GM21447 (cell line): ENCODE measurements around the gene TBC1D26.
"Not testable (repeated sequence)": the region's sequence is repeated elsewhere in the genome, so short reads cannot be mapped to it uniquely, and the experiment has no call there.

ENCODE experiments used
- ATAC-seq: cut with Tn5 transposase; IDR thresholded peaks from one replicate; pipeline ENCODE4 v1.9.1; 2021; ENCODE audit not compliant: unreplicated experiment

TBC1D26 gene

DNA sequence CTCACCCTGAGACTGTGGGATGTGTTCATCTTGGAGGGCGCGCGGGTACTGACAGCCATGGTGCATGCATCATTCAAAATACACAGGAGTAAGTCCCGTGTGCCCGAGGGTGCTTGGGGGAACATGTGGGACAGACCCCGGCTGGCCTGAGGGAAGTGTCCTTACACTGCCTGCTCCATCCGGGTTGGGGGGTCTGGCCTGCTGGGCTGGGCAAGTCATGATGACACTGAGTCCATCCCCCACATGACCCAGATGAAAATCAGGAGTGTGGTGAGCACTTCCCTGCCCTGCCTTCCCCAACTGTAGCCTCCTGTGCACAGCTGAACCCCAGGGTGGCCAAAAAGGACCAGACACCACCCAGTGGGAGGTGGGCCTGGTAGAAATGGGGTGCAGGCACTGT is 10.8 kb downstream of the TBC1D26 start:
- ATAC-seq, result no peak

DNA sequence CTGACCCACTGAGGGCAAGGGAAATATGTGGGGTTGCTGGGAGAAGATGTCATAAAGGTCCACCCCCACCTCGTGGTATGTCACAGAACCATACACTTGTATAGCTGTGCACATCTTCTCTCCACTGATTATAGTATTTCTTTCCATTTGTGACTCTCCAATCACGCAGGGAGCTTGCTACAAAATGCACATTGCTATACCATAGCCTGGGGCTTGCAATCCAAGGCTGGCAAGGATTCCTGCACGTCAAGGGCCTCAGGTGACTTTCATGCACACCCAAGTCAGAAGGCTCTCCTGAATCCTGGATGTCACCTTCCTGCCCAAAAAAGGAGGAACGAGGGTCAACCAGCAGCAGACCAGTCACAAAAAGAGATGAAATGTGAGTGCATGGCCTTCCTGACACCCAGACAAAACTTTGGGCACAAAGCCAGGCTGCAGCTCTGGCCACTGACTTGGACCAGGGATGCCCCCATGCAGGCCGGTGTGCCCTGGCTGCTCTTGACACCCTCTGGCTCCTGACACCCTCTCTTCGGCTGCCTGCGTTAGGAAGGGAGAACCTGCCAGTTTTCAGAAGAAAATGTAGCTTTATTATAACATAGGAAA is 12.1 kb downstream of the TBC1D26 start:
- no peak for ATAC-seq

DNA sequence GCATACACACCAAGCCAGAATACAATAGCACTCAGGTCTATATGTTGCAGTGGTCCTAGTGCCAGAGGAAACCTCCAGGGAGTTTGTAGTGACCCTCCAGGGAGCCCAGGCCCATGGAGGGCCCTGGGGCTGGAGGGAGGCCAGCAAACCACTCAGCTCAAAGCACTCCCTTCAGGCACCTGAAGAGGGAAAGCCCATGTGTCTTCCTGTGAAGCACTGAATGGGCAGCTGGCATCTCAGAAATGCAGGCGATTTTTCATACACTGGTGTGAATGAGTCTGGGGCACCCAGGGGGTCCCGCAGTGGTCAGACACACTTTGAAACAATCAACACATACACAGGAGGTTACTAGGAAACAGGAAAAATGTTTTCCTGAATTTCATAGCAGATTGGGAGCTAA is 12.8 kb downstream of the TBC1D26 start:
- ATAC-seq, result no peak

DNA sequence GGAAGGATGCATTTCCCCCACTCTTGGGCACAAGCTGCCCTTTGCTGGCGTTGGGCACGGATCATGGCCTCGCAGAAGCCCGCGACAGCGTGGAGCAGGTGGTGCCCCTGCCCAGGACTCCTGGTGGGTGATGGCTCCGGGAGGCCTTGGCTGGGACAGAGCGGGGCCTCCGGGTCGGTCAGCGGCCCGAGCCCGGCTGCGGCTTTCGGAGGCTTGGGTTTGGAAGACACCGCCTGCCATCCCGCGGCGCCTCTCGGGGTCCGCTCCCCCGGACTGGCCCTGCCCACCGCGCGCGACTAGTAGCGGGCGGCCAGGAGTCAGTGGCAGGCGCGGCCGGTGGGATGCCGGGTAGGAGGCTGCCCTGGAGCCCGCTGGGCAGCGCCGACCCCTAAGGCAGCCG is 17.3 kb downstream of the TBC1D26 start:
- ATAC-seq, result not testable (repeated sequence)

DNA sequence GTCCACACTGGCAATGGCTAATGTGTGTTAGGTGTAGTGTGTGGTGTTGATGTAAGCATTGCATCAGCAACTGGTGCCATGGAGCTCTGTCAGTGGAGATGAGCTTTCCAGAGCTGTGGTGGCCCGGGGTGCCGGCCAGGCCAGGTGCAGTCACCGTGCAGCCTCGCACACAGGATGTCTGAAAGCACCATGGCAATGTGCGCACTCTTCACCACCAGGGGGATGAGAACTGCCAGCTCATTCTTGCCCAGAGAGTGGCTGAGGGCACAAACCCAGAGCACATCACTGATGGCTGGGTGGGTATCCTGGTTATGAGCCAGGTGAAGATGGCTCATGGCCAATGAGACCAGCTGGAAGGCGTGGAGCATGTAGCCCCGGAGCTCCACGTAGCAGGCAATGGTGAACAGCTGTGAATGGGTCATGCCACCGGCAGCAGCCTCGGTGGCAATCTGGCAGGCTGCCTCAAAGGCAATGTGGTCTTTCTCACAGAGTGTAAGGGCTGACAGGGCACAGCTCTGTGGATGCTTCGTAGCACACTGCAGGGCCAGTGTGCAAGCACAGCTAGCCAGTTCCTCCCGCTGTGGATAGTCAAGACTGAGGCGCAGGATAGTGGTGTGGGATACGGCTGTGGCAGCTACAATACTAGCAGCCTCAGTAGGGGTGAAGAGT is 36.9 kb downstream of the TBC1D26 start:
- ATAC-seq, result not testable (repeated sequence)

DNA sequence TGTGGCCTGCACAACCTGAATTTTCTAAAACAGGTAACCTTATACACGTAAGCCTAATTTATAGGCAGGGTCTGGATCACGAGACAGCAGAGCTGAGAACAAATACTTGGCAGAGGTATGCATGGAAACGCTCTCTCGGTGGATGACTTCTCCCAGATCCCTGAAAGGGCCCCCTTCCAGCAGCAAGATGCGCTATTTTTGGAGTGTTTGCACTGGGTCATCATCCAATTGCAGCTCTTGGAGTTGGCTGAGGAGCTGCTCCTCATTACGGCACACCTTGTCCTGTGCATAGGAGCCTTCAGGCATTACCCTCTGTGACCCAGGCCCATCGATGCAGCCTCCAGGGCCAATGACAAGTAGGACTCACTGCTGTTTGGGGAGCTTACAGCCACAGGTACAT is 38.6 kb downstream of the TBC1D26 start:
- not testable (repeated sequence) for ATAC-seq

DNA sequence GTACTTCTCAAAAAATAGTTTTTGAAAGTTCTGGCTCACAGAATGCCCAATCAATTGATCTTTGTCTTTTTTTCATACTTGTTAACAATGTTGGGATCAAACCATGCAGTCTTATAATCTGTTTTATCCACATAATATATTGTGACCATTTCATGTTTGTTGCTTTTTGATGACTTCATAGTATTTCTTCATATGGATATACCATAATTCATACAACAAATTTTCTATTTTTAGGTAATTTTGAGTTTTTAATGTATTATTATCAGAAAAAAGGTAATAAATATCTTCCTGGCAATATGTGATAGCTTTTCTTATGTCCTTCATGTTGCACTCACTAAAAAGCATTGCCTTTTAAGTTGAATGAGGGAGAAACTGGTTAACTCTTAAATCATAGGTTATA is 44.8 kb downstream of the TBC1D26 start:
- ATAC-seq, result no peak

- ATAC-seq, result no peak
These were observed 45.2 kb downstream of the TBC1D26 start for GRCh38 chr17:15777297-15777696.

GRCh38 chr17:15777717-15778116 is 45.6 kb downstream of the TBC1D26 start:
- ATAC-seq, result no peak

- no peak for ATAC-seq
These were observed 47.0 kb downstream of the TBC1D26 start for GRCh38 chr17:15779119-15779518.

GRCh38 chr17:15780188-15780587 is 48.1 kb downstream of the TBC1D26 start:
- no peak for ATAC-seq

- ATAC-seq, result no peak
These were observed 50.8 kb downstream of the TBC1D26 start for GRCh38 chr17:15782866-15783265.

DNA sequence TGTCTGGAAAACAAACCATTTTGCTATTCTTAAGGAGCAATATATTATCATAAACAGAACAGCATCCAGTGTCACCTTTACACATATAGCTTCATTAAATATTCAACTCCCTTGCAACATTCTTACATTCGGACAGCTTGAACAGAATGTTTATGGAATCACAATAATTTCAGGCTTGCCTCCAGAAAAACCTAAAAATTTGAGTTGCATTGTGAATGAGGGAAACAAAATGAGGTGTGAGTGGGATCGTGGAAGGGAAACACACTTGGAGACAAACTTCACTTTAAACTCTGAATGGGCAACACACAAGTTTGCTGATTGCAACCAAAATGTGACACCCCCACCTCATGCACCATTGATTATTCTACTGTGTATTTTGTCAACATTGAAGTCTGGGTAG is 51.4 kb downstream of the TBC1D26 start:
- ATAC-seq, result no peak

GRCh38 chr17:15784351-15784750 is 52.3 kb downstream of the TBC1D26 start:
- not testable (repeated sequence) for ATAC-seq

- ATAC-seq, result not testable (repeated sequence)
These were observed 55.4 kb downstream of the TBC1D26 start for GRCh38 chr17:15787363-15788075.

DNA sequence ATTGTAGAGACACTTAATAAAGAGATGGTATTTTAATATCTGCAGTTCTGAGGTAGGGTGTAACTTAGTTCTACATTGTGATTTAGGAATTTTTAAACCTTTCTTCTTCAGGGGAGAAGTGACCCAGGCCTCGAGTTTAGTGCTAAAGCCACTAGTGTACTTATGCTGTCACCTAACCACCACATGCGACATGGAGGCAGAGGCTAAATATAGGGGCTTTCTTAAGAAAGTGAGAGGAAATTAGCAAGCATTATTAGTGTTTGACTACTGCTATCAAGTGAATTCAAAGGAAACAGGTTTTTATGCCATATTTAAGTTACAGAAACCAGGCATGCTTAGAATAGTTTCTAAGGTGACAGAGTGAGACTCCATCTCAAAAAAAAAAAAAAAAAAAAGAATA is 56.3 kb downstream of the TBC1D26 start:
- ATAC-seq, result not testable (repeated sequence)
